ENCODE data around the gene FLRT2.

The FLRT2 gene

DNA sequence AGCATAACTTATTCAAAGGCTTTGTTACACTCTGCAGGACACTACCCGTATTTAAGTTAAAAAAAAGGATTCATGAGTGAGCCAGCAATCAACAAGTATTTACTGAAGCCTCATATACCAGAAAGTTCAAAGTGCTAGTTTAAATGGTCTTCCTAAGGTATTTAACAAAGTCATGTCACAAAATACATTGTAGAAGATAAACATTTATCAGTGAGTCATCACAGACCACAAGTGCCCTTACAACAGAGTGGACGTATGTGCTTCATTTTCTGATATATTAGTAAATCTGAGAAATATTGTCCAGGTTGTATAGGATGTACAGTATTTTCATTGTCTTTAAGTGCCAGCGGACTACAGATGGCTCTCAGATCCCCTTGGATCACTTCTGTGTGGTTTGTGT lies 24.2 kb downstream of the FLRT2 start:
- Histone ChIP-seq H3K9me3 (ENCODE audit: severe bottlenecking) (no peaks in the 10 kb centered on the region), H3K27ac (ENCODE audit: poor library complexity, severe bottlenecking) (no peak overlapping the region), H3K4me1 (ENCODE audit: insufficient read depth, poor library complexity, severe bottlenecking) (no peaks in the 10 kb centered on the region), H3K4me3 (ENCODE audit: severe bottlenecking) (no peak overlapping the region), H3K36me3 (ENCODE audit: low read depth) (peaks cover 31% of the 10 kb centered on the region), H3K27me3 (ENCODE audit: insufficient read depth, poor library complexity, severe bottlenecking) (no peaks in the 10 kb centered on the region)
- ATAC-seq (ENCODE audit: low read depth), result peak; percentile 44; the same call in 1 of the 3 replicates
- DNase-seq (ENCODE audit: low spot score), result no peak
- TF ChIP-seq, protein P1, sequence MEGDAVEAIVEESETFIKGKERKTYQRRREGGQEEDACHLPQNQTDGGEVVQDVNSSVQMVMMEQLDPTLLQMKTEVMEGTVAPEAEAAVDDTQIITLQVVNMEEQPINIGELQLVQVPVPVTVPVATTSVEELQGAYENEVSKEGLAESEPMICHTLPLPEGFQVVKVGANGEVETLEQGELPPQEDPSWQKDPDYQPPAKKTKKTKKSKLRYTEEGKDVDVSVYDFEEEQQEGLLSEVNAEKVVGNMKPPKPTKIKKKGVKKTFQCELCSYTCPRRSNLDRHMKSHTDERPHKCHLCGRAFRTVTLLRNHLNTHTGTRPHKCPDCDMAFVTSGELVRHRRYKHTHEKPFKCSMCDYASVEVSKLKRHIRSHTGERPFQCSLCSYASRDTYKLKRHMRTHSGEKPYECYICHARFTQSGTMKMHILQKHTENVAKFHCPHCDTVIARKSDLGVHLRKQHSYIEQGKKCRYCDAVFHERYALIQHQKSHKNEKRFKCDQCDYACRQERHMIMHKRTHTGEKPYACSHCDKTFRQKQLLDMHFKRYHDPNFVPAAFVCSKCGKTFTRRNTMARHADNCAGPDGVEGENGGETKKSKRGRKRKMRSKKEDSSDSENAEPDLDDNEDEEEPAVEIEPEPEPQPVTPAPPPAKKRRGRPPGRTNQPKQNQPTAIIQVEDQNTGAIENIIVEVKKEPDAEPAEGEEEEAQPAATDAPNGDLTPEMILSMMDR (IDR thresholded peaks at IDR 0.05; ENCODE audit: poor library complexity, severe bottlenecking), result no peak

DNA sequence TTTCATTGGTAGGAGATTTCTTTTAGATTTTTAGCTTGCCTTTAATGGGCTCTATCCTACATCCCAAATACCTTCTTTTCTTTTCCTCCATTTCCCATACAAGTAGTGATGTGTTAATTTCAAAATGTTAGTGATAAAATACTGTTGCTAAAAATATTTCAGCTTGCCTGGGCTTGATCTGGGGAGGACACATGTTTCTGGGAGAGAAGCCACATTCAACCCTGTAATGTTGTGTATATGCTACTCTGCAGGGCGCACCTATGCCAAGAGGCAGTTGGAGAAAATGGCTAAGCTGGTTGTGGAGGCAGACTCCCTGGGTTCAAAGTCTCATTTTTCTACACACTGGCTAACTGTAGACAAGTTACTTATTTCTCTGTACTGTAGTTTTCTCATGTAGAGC lies 26.3 kb downstream of the FLRT2 start:
- Histone ChIP-seq H3K27ac (ENCODE audit: poor library complexity, severe bottlenecking) (no peak overlapping the region), H3K27me3 (ENCODE audit: insufficient read depth, poor library complexity, severe bottlenecking) (no peaks in the 10 kb centered on the region), H3K36me3 (ENCODE audit: low read depth) (peaks cover 30% of the 10 kb centered on the region), H3K9me3 (ENCODE audit: severe bottlenecking) (no peaks in the 10 kb centered on the region), H3K4me1 (ENCODE audit: insufficient read depth, poor library complexity, severe bottlenecking) (no peaks in the 10 kb centered on the region), H3K4me3 (ENCODE audit: severe bottlenecking) (no peak overlapping the region)
- no peak for ATAC-seq (ENCODE audit: low read depth)
- DNase-seq (ENCODE audit: low spot score), result no peak
- TF ChIP-seq, protein P1 (IDR thresholded peaks at IDR 0.05; ENCODE audit: poor library complexity, severe bottlenecking), result no peak

DNA sequence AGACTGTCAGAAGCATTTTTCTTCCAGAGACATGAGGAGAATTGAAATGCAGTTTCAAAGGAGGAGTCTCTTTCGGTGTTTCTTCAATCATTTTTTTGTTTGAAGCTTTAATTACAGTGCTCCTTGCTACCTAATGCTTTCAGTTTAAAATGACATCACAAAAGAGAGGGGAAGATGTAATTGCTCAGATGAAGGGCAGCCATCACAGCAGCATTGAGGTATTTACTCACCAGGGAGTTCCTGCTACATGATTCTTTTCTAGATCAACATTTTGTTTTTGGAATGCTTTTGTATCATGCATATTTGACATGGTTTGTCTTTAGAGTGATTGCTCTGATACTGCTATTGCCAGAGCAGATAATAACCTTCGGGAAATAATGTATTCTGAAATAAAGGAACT lies 28.6 kb downstream of the FLRT2 start:
- Histone ChIP-seq H3K4me3 (ENCODE audit: severe bottlenecking) (no peak overlapping the region), H3K9me3 (ENCODE audit: severe bottlenecking) (no peaks in the 10 kb centered on the region), H3K27me3 (ENCODE audit: insufficient read depth, poor library complexity, severe bottlenecking) (no peaks in the 10 kb centered on the region), H3K27ac (ENCODE audit: poor library complexity, severe bottlenecking) (no peak overlapping the region), H3K36me3 (ENCODE audit: low read depth) (peaks cover 32% of the 10 kb centered on the region), H3K4me1 (ENCODE audit: insufficient read depth, poor library complexity, severe bottlenecking) (no peaks in the 10 kb centered on the region)
- TF ChIP-seq, protein P1 (IDR thresholded peaks at IDR 0.05; ENCODE audit: poor library complexity, severe bottlenecking), result no peak
- ATAC-seq (ENCODE audit: low read depth) (no peak), DNase-seq (ENCODE audit: low spot score) (no peak)

DNA sequence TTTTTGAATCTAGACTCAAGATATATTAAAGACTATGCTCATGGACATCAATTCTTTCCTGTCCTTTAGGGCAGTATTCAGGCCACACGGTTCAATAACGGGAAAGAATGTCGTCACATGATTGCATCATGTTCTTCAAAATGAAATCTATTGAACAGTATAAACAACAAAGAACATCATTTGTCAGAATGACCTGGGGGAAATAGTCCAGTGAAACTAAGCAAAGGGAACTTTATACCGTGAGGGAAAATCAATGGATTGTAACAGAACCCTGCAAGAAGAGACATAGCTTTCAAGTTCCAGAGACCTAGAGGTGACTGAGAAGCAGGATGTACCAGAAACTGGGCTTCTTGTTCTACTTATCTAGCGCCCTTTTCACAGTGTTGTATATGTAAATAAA lies 32.7 kb downstream of the FLRT2 start:
- H3K27me3 ChIP-seq (ENCODE audit: insufficient read depth, poor library complexity, severe bottlenecking), result no peaks in the 10 kb centered on the region
- DNase-seq (ENCODE audit: low spot score), result no peak
- peaks cover 24% of the 10 kb centered on the region for H3K36me3 ChIP-seq (ENCODE audit: low read depth)
- H3K27ac ChIP-seq (ENCODE audit: poor library complexity, severe bottlenecking), result no peak overlapping the region
- peaks cover 22% of the 10 kb centered on the region for H3K4me1 ChIP-seq (ENCODE audit: insufficient read depth, poor library complexity, severe bottlenecking)
- no peaks in the 10 kb centered on the region for H3K9me3 ChIP-seq (ENCODE audit: severe bottlenecking)
- no peak overlapping the region for H3K4me3 ChIP-seq (ENCODE audit: severe bottlenecking)
- TF ChIP-seq, protein P1 (IDR thresholded peaks at IDR 0.05; ENCODE audit: poor library complexity, severe bottlenecking), result no peak
- ATAC-seq (ENCODE audit: low read depth), result no peak

DNA sequence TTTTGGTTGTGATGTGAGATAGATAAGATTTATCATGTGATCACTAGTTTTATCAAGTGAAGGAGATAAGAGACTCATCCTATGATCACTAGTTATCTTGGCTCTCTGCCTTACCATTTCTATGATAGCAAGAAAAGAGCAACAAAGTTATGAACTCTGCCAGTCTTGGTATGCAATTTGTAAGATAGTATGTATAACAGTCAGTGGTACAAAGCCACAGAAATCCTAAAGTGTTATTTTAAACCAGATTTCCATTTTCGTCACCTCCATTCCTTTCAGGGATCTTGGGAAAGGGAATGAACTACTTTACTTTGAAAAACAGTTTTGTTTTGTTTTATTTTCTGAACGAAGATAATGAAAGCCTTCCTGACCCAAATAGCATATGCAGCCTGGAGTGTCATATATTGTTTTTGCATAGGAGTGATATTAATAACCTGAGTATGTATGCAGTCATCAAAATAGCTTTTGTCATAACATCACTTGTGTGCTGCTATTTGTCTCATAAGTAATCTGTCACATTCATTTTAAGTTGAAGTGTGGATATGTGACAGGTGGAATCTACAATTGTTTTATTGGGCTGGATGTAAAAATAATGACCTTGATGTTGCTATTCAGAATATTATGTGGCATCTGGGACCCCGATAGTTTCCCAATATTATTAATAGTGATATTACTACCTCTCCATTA lies 35.0 kb downstream of the FLRT2 start:
- TF ChIP-seq, protein P1 (IDR thresholded peaks at IDR 0.05; ENCODE audit: poor library complexity, severe bottlenecking), result no peak
- H3K27me3 ChIP-seq (ENCODE audit: insufficient read depth, poor library complexity, severe bottlenecking), result no peaks in the 10 kb centered on the region
- H3K9me3 ChIP-seq (ENCODE audit: severe bottlenecking), result no peaks in the 10 kb centered on the region
- no peak for ATAC-seq (ENCODE audit: low read depth)
- H3K4me3 ChIP-seq (ENCODE audit: severe bottlenecking), result no peak overlapping the region
- H3K27ac ChIP-seq (ENCODE audit: poor library complexity, severe bottlenecking), result peak overlapping the region; percentile 86
- no peak for DNase-seq (ENCODE audit: low spot score)
- H3K4me1 ChIP-seq (ENCODE audit: insufficient read depth, poor library complexity, severe bottlenecking), result peaks cover 22% of the 10 kb centered on the region
- peaks cover 17% of the 10 kb centered on the region for H3K36me3 ChIP-seq (ENCODE audit: low read depth)
